Fibroblast of skin of left quadriceps (primary cell): ENCODE measurements around the gene SRPK3.
"Not testable (repeated sequence)": the region's sequence is repeated elsewhere in the genome, so short reads cannot be mapped to it uniquely, and the experiment has no call there.

Source experiments
- DNase-seq, 2 experiments: peaks; one replicate each; pipeline ENCODE4 v3.0.0-alpha.2; 2013; ENCODE audit warnings: low read depth in 2 of 2

Gene SRPK3

DNA sequence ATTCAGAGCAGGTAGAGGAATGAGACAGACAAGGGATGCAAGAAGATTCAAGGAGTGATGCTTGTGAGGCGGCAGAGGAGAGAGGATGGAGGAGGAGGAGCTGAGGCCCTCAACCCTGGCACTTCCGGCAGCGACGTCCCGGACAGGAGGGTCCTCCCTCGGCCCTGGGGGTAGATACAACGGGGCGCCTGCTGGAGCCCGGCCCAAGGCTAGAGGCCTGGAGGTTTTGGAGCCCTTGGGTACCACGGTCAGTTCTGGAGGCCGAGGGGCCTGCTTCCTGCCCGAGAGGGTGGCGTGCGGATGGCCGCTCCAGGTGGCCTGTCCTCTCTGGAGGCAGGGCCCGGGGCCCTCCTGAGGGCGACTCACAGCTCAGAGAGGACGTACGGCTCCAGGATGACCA is 27.1 kb downstream of the SRPK3 start:
- no peak for DNase-seq

GRCh38 chrX:153812220-153812619 is 31.4 kb downstream of the SRPK3 start:
- DNase-seq: no peak

GRCh38 chrX:153813161-153813560 is 32.3 kb downstream of the SRPK3 start:
- no peak for DNase-seq

DNA sequence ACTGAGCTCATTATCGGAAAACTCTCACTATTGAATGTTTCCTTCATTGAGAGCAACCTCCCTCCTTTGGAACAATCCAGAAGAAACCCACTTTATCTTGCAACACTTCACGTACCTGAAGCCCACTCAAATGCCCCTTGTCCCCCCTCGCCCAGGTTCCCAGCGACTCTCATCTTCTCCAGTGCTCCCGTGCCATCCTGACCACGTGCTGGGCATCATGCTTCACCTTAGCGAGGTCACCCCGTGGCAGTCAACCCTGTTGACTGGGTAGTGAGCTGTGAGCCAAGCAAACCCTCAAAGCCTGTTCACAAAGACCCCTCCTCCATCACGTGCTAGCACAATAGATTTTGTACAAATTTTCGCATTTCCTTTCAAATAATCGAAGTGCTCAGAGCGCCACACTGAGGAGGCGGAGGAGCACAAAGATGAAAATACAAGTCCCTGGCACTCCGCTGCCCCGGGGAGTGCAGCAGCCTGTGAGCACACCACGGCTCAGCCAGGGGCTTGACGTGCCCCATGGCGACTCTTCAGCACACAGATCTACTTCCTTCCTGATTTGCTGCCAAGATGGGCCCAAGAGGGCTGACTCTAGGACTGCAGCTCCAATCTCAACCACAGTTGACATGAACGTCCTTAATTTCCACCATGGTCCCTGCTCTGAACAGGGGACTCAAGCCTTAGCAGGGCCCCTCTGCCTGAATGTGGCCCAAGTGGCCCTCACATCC is 33.9 kb downstream of the SRPK3 start:
- DNase-seq: no peak

GRCh38 chrX:153816831-153817690 is 36.2 kb downstream of the SRPK3 start:
- no peak for DNase-seq

- DNase-seq: not testable (repeated sequence)
Observed at GRCh38 chrX:153818064-153818463, 37.2 kb downstream of the SRPK3 start.

DNA sequence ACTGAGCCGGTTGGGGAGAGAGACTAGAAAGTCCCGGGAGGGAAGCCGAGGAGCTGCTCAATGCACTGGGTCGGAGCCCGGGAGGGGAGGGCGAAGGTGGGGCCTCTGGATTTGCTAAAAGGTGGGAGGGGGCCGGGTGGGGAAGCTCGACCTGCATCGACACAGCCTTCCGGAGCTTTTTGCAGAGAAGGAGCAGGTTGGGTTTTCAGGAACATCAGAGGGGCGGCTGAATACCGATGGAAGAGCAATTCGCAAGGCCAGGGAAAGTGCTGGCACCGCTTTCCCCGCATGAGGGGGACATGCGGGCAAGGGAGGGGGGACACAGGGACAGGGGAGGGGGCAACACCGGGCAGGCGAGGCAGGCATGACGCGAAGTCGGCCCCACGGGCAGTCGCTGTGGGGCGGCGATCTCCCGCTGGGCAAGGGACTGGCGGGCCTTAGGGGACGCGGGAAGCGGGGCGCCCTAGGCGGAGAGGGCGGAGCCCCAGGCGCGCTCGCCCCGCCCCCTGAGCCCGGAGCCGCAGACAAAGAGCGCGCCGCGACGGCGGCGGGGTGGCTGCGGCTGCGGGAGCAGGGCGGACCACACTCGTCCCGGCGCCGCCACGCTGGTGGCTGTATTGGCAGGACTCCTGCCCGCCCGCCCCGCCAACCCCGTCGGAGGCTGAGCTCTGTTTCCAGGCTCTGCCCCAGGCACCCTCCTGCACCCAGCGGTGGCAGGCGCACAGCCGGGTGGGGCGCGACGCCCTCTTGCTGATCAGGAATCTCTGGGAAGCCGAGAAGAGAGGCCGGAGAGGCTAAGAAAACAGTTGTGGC is 37.9 kb downstream of the SRPK3 start:
- no peak for DNase-seq

DNA sequence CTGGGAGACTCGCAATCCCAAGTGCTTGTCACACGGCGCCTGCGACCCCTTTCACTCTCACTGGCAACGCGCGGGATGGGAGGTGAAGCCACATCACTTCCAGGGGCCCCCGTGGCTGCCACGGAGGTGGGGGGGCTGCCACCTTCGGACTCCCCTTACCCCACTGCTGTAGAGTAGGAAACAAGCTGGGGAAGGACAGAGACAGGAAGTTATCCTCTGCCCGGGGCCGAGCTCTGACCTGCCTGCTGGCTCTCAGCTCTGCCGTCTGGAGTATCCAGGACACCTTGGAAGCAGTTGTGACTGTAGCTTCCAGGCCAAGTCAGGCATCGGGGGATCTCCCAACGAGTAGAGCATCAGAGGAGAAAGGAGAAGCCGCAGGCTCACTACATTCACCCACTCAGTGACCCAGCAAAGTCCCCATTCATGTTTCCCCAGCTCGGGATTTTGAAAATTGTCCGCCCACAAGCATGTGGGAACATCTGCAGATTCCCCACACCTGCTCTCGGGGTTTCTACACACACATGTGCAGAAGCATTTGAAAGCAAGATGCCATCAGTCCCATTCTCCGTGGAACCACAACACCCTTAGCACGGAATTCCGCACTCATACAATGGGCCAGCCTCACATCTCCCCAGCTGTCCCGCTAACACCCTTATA is 38.7 kb downstream of the SRPK3 start:
- no peak for DNase-seq

- DNase-seq: no peak
Observed at GRCh38 chrX:153820601-153821000, 39.8 kb downstream of the SRPK3 start.

DNA sequence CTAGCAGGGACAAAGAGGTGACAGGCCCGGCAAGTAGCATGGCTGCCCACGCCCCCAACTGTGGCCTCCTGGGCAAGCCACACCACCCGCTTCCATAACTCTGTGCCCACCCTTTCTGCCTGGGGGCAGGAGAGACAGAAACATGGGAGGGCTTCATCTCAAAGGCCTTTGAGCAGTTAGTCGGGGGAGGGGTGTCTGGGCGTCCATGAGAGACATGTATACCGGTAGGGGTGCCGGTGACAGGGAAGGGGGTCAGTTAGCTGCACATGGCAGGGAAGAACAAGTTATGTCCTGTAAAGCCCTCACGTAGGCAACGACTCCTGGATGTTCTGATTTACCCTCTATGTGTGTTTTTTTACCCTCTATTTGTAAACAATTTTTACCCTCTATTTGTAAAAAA is 40.2 kb downstream of the SRPK3 start:
- no peak for DNase-seq

GRCh38 chrX:153824348-153824747 is 43.5 kb downstream of the SRPK3 start:
- DNase-seq: no peak

GRCh38 chrX:153825042-153825441 is 44.2 kb downstream of the SRPK3 start:
- DNase-seq: no peak

GRCh38 chrX:153827016-153827415 is 46.2 kb downstream of the SRPK3 start:
- no peak for DNase-seq

DNA sequence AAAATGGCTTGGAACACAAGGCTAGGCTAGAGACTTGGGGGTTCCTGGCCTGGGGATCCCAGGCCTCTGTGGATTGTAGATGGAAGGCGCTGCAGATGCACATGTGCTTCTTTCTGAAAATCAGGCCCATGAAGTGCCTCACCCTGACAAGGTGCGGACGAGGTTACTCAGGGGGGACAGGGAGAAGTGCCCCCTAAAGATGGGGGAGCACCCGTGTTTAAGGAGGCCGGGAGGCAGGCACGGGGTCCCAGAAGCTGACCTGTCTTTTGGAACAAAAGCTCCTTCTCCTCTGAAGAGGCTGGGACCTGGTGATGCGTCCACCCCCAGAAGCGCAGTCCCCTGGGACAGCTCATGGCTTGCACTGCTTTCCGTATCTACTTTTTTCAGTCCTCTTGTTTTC is 47.1 kb downstream of the SRPK3 start:
- DNase-seq: no peak

GRCh38 chrX:153828308-153828707 is 47.5 kb downstream of the SRPK3 start:
- DNase-seq: no peak

- peak in 1 of 2 experiments; percentile 2 for DNase-seq
Observed at GRCh38 chrX:153828723-153829548, 48.1 kb downstream of the SRPK3 start.

- DNase-seq: no peak
Observed at GRCh38 chrX:153829549-153829798, 48.6 kb downstream of the SRPK3 start.

GRCh38 chrX:153829799-153830639 is 49.2 kb downstream of the SRPK3 start, which contains the start of gene PDZD4:
PDZD4 (minus strand) TSS chrX:153830544; CDS start chrX:153830298, 246 bp downstream.
- no peak for DNase-seq

DNA sequence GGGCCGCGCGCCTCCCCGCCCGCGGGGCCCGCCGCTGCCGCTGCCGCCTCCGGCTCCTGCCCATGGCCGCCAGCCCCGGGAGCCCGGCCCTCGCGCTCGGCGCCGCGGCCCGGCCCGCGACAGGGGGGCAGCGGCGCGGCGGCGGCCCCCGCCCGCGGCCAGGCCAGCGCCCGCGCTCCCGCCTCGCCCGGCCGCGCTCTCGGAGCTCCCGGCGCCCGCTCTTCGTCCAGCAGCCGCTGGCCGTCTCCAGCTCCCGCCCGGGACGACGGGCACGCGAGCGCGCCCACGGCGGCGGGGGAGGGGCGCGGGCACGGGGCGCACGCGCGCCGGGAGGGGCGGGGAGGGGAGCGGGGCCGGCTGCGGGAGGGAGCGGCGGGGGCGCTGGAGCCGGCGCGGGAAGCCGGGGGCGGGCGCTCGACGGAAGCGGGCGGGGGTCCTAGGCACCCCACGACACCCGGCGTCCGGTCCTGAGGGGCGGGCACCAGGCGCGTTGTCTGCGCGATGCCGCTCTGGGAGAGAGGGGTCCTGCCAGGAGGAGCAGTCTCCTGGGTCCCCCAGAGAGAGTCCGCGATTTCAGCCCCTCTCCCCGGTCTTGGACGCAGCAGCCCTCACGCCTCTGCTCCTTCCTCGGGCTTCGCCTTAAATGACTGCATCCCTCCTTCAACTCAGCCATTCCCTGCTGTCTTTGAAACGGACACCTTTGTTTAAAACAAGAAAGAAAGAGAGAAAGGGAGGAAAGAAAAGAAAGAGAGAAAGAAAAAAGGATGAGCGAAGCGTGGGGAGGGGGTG is 50.0 kb downstream of the SRPK3 start:
- DNase-seq: no peak
